Measurements from ENCODE around the gene NR2C2.

DNA sequence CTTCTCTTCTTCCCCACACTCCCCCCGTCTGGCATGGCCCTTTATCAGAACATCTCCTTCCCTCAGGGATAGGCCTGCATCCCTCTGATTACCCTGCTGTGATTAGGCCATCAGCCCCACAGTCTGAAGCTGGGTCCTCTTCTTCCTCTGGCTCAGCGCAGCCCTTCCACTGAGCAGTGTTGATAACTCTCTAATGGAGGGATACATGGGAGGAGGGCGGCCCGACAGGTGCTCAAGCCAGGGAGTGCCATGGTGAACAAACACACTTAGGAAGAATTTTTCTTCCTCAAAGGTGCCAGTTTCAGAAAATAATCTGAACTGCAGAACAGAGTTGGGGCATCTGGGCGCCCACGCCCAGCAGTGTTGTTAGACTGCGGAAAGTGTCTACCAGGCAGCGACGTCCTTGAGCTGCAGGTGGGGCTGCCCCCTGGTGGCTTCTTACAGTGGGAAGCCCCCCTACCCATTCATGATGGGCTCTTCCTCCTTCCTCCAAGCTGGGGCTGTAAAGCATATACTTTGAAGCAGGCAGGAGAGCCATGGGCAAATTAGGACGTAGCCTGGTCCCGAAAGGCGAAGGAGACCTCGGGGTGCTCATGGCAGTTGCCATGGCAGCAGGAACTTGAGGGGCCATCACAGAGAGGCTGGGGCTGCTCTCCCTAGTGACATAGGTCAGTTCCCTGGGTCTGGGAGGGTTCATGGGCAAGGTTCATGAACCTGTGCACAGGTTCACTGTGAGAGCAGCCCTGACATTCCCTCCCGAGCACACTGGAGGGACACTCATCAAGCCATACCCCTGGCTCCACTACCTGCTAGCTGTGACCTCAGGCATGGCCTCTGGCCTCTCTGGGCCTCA lies 33.2 kb upstream of the NR2C2 start:
- TF ChIP-seq, protein P1, sequence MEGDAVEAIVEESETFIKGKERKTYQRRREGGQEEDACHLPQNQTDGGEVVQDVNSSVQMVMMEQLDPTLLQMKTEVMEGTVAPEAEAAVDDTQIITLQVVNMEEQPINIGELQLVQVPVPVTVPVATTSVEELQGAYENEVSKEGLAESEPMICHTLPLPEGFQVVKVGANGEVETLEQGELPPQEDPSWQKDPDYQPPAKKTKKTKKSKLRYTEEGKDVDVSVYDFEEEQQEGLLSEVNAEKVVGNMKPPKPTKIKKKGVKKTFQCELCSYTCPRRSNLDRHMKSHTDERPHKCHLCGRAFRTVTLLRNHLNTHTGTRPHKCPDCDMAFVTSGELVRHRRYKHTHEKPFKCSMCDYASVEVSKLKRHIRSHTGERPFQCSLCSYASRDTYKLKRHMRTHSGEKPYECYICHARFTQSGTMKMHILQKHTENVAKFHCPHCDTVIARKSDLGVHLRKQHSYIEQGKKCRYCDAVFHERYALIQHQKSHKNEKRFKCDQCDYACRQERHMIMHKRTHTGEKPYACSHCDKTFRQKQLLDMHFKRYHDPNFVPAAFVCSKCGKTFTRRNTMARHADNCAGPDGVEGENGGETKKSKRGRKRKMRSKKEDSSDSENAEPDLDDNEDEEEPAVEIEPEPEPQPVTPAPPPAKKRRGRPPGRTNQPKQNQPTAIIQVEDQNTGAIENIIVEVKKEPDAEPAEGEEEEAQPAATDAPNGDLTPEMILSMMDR (IDR thresholded peaks at IDR 0.05; ENCODE audit: insufficient read depth, low read length, poor library complexity, severe bottlenecking) = no peak
- no peak for TF ChIP-seq EZH2phosphoT487 (conservative IDR thresholded peaks at IDR 0.05; ENCODE audit: low read length)
